GM19468 (cell line): ENCODE results near the gene CCL13.
"Not testable (repeated sequence)": the region's sequence is repeated elsewhere in the genome, so short reads cannot be mapped to it uniquely, and the experiment has no call there.

Experiments used
- ATAC-seq: cut with Tn5 transposase; IDR thresholded peaks from one replicate; pipeline ENCODE4 v1.9.1; 2021; ENCODE audit warnings: mild to moderate bottlenecking, moderate library complexity, moderate number of reproducible peaks; ENCODE audit not compliant: unreplicated experiment; ENCODE audit errors: extremely low read depth

CCL13 gene

DNA sequence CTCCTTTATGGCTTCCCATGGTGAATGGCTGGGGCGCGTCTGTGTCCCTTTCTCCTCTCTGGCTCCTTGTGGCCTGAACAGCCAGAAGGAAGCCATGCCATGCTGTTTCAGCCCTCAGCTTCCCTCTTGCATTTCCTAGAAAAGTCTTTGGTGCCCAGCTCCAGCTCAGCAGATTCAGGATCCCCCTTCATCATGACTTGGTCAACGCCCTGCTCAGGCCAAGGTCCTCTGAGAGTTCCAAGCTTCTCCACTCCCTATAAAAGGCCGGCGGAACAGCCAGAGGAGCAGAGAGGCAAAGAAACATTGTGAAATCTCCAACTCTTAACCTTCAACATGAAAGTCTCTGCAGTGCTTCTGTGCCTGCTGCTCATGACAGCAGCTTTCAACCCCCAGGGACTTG, at the start of gene CCL13:
TSS of gene CCL13 (plus strand) at position 287 of the 400 bp plus-strand sequence. CDS start at position 334, 47 bp downstream.
- no peak for ATAC-seq

DNA sequence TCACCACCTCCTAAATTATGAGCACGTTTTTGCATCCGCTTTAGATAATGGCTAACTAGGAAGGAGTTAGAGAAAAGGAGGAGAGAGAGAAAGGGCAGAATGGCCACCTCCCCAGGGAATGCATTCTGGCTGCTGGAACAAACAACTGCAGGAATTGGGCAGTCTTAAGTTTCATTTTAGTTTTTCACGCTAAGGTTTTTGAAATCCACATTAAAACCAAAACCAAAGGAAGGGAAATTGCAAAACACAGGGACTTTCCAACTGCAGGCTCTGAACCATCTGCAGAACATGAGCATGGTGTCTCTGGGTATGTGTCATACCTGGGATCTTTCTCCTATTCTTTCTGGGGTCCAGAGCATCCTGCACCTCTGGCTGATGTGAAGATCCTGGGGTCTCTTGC, 49.2 kb upstream of the CCL13 start:
- ATAC-seq, result no peak

DNA sequence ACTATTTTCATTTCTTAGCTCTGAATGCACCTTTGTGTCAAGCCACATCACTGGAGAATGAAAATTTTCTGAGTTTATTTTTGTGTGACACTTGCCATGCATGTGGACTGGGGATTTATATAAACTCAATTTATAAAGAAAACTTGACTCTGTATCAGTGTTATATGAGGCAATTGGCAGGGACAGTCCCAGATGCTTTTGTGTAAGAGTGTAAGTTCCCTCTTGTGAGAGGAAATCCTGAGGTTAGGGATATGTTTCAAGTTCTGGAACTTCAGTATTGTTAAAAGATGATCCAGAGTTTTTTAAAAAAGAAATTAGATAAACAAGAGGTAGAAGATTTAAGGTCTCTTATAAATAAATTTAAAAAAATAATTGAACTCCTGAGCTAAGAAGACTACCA, 47.9 kb upstream of the CCL13 start:
- no peak for ATAC-seq

DNA sequence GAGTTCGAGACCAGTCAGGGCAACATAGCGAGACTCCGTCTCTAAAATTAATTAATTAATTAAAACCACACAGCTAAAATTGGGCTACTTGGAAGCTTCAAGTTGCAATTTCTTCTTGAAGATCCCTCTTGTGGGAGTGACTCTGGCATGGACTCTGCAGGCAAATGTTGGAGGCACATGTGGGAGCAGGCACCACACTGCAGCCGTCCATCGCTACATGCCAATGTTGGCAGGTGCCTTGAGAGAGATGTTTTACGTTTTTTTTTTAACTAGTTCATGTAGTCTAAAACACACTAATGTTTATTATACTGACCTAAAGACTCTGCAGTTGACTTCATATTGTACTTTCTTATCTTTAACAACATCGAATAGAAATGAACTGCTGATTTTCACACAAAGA, 45.0 kb upstream of the CCL13 start:
- no peak for ATAC-seq

DNA sequence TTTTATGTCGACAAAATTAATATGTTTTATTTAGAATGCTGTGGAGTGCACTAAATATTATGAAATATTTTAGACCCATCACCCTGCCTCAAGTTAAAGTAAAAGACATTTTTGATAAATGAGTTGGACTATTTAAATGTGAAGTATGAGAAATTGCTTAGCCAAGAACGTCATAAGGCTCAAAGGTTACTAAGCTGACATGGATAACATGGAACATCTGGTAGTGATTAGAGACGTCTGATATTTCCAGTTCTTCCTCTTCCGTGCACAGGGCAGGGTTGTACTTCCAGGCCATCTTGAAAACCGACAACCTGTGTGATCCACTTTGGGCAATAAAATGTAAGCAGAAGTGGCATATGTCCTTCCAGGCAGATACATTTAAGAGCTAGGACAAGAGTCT, 44.2 kb upstream of the CCL13 start:
- no peak for ATAC-seq

DNA sequence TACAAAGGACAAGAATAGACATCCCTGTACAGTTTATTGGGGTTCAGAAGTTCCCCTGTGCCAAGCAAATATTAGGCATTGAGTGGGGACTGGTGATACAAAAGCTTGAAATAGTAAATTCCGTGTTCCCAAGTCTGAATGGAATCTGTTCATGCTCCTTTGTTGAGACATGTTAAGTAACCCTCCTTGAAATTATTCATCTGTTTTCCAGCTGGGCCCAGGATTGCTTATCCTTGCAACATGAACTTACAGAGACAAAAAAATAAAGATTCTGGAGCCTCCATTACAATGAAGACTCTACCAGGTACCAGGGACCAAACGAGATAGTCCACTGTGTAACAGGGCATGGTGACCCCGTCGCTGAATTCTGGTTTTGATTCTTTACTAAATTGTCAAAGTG, 43.1 kb upstream of the CCL13 start:
- no peak for ATAC-seq

DNA sequence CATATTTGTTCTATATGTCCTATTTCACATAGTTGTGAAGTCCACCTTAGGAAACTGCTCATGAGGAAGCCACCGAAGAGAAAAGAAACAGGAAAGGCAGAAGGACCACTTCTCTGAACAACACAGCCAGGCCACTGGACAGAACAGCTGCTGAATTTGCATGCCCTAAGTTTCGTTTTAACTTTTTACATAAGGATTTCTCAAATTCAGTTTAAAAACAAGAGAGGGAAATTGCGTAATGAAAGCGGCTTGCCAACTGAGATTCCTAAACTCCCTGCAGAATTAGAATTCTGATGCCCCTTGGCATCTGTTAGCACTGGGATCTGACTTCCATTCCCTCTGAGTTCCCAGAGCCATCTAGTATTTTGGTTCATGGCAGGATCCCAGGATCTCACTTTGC, 42.0 kb upstream of the CCL13 start:
- no peak for ATAC-seq

DNA sequence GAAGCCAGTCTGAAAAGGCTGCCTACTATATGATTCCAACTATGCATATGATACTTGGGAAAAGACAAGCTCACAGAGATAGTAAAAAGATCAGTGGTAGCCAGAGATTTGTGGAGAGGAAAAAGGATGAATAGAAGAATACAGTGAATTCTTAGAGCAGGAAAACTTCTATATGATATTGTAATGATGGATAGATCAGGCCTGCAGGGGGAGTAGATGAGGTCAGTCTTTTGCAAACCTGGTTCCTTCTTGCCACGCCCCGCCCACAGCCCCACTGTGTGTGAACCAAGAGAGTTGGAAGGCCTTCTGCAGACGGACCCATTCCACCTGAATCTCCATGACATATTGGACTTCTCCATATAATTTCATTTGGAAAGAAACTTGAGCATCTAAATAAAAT, 37.8 kb upstream of the CCL13 start:
- ATAC-seq, result no peak

DNA sequence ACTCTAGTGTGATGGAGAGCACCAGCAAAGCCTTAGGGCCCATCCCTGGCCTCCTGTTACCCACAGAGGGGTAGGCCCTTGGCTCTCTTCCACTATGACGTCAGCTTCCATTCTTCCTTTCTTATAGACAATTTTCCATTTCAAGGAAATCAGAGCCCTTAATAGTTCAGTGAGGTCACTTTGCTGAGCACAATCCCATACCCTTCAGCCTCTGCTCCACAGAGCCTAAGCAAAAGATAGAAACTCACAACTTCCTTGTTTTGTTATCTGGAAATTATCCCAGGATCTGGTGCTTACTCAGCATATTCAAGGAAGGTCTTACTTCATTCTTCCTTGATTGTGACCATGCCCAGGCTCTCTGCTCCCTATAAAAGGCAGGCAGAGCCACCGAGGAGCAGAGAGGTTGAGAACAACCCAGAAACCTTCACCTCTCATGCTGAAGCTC, 37.2 kb upstream of the CCL13 start, which contains the start of gene CCL8:
TSS of gene CCL8 (plus strand) at position 397 of the 445 bp plus-strand sequence. CDS start 67 bp downstream, outside the sequence.
- no peak for ATAC-seq

DNA sequence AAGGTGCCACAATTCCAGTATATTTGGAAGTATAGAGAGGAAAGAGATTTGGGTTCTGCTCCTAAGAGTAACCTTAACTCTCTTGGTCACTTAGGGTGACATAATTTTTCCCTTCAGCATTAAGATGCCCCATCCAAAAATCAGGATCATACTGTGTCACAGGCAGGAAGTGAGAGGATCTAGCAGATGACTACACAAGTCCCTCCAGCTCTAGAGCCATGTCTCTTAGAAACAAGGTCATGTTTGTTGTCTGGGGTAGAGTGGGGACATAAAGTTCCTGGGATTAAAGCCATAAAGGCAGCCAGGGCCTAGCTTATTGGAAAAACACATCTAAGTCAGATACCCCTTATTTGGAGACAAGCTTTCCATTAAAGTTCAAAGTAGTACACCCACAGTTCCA, 34.3 kb upstream of the CCL13 start:
- no peak for ATAC-seq

DNA sequence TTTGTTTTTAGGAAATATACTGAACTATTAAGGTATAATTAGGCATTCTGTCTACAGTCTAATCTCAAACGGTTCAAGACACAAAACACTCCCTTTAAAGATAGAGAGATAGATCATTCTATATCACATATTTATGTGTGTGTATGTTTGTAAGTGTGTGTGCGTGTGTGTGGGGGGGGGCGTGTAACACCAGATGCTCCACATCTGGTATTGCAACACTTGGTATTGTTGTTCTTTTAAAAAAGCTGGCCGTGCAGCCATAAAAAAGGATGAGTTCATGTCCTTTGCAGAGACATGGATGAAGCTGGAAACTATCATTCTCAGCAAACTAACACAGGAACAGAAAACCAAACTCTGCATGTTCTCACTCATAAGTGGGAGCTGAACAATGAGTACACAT, 28.7 kb upstream of the CCL13 start:
- ATAC-seq, result not testable (repeated sequence)

DNA sequence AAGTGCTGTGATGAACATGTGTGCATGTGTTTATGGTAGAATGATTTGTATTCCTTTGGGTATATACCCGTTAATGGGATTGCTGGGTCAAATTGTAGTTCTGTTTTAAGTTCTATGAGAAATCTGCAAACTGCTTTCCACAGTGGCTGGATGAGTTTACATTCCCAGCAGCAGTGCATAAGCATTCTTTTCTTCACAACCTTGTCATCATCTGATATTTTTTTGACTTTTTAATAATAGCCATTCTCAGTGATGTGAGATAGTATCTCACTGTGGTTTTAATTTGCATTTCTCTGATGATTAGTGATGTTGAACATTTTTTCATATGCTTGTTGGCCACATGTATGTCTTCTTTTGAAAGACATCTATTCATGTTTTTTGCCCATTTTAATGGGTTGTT, 18.6 kb upstream of the CCL13 start:
- no peak for ATAC-seq

DNA sequence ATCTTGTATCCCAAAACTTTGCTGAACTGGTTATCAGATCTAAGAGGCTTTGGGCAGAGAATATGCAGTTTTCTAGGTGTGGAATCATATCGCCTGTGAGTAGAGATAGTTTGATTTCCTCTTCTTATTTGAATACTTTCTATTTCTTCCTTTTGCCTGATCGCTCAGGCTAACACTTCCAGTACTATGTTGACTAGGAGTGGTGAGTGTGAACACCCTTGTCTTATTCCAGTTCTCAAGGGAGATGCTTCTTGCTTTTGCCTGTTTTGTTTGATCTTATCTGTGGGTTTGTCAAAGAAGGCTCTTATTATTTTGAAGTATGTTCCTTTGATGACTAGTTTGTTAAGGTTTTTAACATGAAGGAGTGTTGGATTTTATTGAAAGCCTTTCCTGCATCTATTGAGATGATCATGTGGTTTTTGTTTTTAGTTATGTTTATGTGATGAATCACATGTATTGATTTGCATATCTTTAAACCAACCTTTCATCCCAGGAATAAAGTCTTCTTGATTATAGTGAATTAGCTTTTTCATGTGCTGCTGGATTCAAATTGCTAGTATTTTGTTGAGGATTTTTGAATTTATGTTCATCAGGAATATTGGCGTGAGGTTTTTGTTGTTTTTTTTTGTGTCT, 17.0 kb upstream of the CCL13 start:
- ATAC-seq, result no peak

DNA sequence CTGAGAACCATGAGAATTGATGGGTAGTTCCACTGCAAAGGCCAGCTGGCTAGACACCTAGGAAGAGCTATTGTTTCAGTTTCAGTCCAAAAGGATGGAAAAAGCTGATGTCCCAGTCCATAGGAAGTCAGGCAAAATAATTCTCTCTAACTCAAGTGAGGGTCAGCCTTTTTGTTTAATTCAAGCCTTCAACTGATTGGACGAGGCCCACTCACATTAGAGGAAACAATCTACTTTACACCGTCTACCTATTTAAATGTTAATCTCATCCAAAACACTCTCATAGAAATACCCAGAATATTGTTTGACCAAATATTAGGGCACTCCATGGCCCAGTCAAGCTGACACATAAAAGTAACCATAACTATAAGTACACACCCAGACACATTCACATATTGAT, 14.4 kb upstream of the CCL13 start:
- ATAC-seq, result no peak

DNA sequence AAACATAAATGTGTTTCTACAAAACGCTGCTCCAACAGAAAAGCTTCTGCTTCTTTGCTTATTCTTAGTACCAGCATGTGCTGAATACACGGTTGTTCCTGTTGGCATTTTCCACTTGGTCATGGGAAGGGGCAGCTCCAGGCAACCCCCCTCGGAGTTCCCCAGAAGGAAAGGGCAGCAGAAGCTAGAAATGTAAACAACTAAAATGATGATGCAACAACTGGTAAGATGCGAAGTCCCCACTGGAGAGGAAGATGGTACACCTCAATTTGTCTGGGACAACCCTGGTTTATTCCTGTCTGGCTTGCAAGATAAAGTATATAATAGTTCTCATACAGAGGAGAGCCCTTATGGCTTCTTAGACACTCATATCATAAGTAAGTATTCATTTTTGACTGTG, 9.2 kb upstream of the CCL13 start:
- no peak for ATAC-seq

DNA sequence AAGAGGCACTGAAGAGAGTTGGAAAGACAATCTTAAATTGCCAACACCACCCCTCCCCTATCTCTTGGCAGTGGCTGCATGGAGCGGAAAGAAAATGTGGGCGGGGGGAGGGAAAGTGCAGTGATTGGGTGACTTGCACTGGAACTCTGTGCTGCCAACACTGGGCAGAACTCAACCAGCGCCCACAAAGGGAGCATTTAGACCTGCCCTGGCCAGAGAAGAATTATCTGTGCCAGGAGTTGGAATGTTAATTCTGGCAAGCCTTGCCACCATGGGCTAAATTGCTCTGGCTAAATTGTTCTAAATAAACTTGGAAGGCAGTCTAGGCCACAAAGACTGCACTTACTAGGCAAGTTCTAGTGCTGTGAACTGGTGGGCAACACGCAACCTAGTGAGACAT, 6.5 kb upstream of the CCL13 start:
- ATAC-seq, result no peak

DNA sequence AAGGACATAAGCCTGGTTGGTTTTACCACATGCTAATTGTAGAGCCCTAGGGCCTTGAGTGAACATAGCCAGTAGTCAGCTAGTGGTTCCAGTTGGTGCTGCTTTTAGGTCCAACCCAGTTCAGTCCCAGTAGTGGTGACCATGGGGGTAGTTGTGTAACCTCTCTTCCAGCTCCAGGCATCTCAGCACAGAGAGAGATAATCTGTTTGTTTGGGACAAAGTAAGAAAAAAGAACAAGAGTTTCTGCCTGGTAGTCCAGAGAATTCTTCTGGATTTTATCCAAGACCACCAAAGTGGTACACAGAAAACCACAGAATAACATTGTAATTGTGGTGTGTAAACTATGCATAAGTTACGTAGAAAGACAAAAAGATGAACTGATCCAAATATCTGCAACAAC, 5.2 kb upstream of the CCL13 start:
- no peak for ATAC-seq

DNA sequence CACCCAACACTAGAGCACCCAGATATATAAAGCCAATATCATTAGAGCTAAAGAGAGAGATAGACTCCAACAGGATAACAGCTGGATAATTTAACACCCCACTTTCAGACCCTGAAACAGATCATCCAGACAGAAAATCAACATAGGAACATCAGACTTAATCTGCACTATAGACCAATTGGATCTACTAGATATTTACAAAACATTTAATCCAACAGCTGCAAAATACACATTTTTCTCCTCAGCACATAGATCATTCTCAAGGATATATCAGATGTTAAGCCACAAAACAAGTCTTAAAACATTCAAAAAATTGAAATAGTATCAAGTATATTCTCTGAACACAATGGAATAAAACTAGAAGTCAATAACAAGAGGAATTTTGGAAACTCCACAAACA, 4.1 kb upstream of the CCL13 start:
- ATAC-seq, result no peak

DNA sequence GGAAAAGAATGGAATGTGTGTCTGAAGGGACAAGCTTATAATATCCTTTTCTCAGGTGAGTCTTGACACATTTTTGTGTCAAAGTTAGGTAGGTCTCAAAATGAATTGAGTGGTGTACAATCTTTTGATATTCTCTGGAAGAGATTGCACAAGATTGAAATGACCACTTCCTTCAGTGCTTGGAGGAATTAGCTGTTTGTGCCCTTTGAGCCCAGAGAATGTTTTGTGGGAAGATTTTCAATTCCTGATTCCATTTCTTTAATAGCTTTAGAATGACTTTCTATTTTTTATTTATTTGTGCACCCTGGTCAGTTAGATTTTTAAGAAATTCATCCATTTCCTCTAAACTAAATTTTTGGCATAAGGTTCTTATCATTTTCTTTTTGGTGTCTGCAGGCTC, 1.6 kb upstream of the CCL13 start:
- ATAC-seq, result no peak

DNA sequence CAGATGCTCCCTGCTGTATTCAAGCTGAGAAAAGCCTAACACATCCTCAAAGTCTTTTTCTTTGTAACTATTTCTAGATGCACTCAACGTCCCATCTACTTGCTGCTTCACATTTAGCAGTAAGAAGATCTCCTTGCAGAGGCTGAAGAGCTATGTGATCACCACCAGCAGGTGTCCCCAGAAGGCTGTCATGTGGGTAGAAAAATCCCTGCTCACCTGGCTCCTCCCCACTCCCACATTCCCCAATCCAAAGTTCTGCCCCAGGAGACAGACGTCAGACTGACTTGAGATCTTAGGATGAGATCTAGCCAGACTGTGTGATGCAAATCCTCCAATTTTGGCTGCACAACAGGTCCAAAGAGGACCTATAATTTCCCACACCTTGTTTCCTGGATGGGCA, 1.1 kb downstream of the CCL13 start:
- ATAC-seq, result no peak

DNA sequence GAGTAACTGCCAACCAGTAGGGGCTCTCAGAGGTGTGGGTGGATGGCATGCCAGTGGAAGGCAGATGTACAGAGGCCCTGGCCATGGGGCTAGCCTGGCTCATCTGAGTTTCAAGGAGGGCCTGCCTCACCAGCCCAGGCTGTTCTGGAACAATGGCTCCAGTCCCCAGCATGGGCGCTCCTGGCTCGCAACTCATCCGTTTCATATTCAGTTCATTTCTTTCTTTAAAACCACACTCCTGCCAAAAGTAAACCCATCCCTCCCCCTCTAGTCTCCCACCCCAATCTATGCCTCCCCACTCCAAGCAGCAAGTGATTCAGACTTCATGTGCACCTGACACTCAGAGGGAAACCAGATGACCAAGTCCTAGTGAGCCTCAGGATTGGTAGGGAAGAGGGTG, 2.4 kb downstream of the CCL13 start:
- no peak for ATAC-seq

DNA sequence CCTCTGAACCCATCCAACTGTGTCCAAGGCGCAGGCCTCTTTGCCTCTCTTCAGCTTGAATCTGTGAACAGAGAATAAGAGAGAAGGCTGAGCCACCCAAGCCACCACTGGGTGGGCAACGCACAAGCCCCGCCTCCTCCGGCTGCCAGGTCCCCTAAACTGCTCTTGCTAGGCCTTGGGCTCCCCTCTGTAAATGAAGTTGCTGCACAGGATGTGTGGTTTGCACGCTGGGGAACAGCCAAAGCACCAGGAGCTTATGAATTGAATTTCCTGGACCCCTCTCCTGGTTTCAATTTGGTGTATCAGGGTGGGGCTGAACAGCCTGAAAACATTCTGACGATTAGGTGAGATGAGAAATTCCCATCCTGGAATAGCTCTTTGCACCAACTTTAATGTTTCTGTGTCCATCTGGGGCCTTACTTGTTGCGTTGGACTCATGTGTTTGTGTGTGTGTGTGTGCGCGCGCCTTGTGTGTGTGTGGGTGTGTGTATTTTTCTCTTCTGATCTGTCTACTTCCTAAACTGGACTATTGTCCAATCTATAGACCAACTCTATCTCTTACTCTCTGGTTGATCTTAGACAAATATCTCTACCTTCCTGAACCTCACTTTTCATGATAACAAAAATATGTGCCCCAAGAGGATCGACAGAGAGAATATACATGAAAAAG, 4.5 kb downstream of the CCL13 start:
- ATAC-seq, result no peak
